ENCODE measurements around the gene CCDC127.
"Not testable (repeated sequence)": the region's sequence is repeated elsewhere in the genome, so short reads cannot be mapped to it uniquely, and the experiment has no call there.

CCDC127 gene

GRCh38 chr5:204001-204400 lies 14.0 kb downstream of the CCDC127 start:
- no peak for DNase-seq (ENCODE audit: low read depth in 2 of 2)

- DNase-seq (ENCODE audit: low read depth in 2 of 2): no peak
These were observed 14.6 kb downstream of the CCDC127 start for GRCh38 chr5:203246-203930.

GRCh38 chr5:201672-202071 lies 16.3 kb downstream of the CCDC127 start:
- DNase-seq (ENCODE audit: low read depth in 2 of 2): no peak

GRCh38 chr5:200985-201384 lies 17.0 kb downstream of the CCDC127 start:
- DNase-seq (ENCODE audit: low read depth in 2 of 2): no peak

- DNase-seq (ENCODE audit: low read depth in 2 of 2): no peak
These were observed 17.9 kb downstream of the CCDC127 start for GRCh38 chr5:199950-200645.

GRCh38 chr5:199197-199949 lies 18.6 kb downstream of the CCDC127 start:
- no peak for DNase-seq (ENCODE audit: low read depth in 2 of 2)

GRCh38 chr5:198516-199196 lies 19.3 kb downstream of the CCDC127 start:
- DNase-seq (ENCODE audit: low read depth in 2 of 2): no peak

GRCh38 chr5:197892-198489 lies 20.0 kb downstream of the CCDC127 start:
- DNase-seq (ENCODE audit: low read depth in 2 of 2): no peak

- not testable (repeated sequence) for DNase-seq (ENCODE audit: low read depth in 2 of 2)
These were observed 20.9 kb downstream of the CCDC127 start for GRCh38 chr5:197031-197430.

GRCh38 chr5:196350-196749 lies 21.6 kb downstream of the CCDC127 start:
- DNase-seq (ENCODE audit: low read depth in 2 of 2): no peak

- DNase-seq (ENCODE audit: low read depth in 2 of 2): no peak
These were observed 22.4 kb downstream of the CCDC127 start for GRCh38 chr5:195401-196160.

GRCh38 chr5:194603-195209 lies 23.2 kb downstream of the CCDC127 start:
- no peak for DNase-seq (ENCODE audit: low read depth in 2 of 2)

- no peak for DNase-seq (ENCODE audit: low read depth in 2 of 2)
These were observed 23.9 kb downstream of the CCDC127 start for GRCh38 chr5:194102-194501.

- DNase-seq (ENCODE audit: low read depth in 2 of 2): no peak
These were observed 24.8 kb downstream of the CCDC127 start for GRCh38 chr5:192970-193831.

GRCh38 chr5:192691-192969 lies 25.3 kb downstream of the CCDC127 start:
- no peak for DNase-seq (ENCODE audit: low read depth in 2 of 2)

GRCh38 chr5:191949-192690 lies 25.8 kb downstream of the CCDC127 start:
- DNase-seq (ENCODE audit: low read depth in 2 of 2): no peak

GRCh38 chr5:191036-191948 lies 26.7 kb downstream of the CCDC127 start, which contains the start of gene LRRC14B:
Gene LRRC14B, plus strand, starts transcription at chr5:191495. Its CDS starts 44 bp downstream, at chr5:191539.
- no peak for DNase-seq (ENCODE audit: low read depth in 2 of 2)

All from fibroblast of skin of left biceps (primary cell).